Activated naive CD8-positive, alpha-beta T cell treated with anti-CD3 and anti-CD28 coated beads for 36 hours (primary cell): ENCODE results near the gene TMPRSS11A. TPM values are rescaled to one million over a fixed set of nuclear protein-coding genes. Genes with fewer than 3 reads are reported as not detected.

Experiments used
- DNase-seq: peaks from one replicate; pipeline ENCODE4 v3.0.0; 2021
- H3K27ac Mint-ChIP-seq: one replicate; pipeline ENCODE4 v1.8.0; 2022; ENCODE audit warnings: mild to moderate bottlenecking, moderate library complexity, mixed read lengths
- H3K27me3 Mint-ChIP-seq: one replicate; pipeline ENCODE4 v1.8.0; 2022; ENCODE audit warnings: mild to moderate bottlenecking, mixed read lengths
- H3K36me3 Mint-ChIP-seq: one replicate; pipeline ENCODE4 v1.8.0; 2021; ENCODE audit warnings: mild to moderate bottlenecking, mixed read lengths
- H3K4me1 Mint-ChIP-seq: one replicate; pipeline ENCODE4 v1.8.0; 2021; ENCODE audit warnings: mixed read lengths
- H3K4me3 Mint-ChIP-seq: one replicate; pipeline ENCODE4 v1.8.0; 2022; ENCODE audit warnings: mild to moderate bottlenecking, moderate library complexity, mixed read lengths
- H3K9me3 Mint-ChIP-seq: one replicate; pipeline ENCODE4 v1.8.0; 2022; ENCODE audit warnings: mixed read lengths
- total RNA-seq, 2 experiments: library from RNA; stranded (reverse); gene quantifications; one replicate each; pipeline ENCODE4 v1.2.3, GENCODE V29; 2021

Gene TMPRSS11A
- total RNA-seq, 2 experiments from 2014 or later = not detected

DNA sequence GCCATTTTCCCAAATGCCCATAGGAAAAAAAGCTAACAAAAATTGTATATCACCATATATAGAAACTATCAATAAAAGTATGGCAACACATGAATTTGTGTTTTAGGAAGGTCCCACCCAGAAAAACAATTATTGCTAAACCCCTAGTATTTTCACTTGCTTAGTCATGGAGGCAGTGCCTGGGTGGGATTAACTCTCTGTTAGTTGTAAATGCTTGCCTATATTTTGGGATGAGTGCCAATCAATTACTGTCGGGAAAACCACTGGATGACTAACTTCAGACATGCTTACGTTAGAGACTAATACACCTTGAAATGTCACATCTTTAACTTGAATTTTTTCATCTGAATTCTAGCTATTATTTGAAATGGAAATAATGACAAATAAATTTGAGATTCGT lies 33.9 kb downstream of the TMPRSS11A start:
- DNase-seq = no peak
- Mint-ChIP-seq H3K4me3 (no peak overlapping the region), H3K27ac (no peak overlapping the region), H3K4me1 (no peaks in the 10 kb centered on the region), H3K36me3 (no peaks in the 10 kb centered on the region), H3K9me3 (no peaks in the 10 kb centered on the region), H3K27me3 (peaks cover 4% of the 10 kb centered on the region)

DNA sequence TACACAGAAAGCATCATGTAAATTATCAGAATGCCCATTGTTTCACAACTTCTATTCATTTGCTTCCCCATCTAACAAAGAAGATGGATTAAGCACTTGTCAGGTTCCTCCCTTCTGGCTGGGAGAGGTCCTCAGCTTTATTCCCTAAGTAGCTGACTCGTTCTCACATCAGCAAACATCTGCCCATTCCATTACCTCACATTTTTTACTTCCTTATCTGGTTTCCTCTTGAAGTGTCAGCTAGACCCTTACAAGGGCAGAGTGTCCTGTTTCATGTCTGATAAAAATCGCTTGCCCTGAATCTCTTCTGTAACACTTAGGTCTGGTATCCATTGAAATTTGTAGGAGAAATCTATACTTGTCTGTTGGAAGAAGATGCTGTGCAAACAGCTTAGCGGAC lies 34.7 kb downstream of the TMPRSS11A start:
- Mint-ChIP-seq H3K36me3 (no peaks in the 10 kb centered on the region), H3K9me3 (no peaks in the 10 kb centered on the region), H3K27ac (no peak overlapping the region), H3K4me1 (no peaks in the 10 kb centered on the region), H3K4me3 (no peak overlapping the region), H3K27me3 (peaks cover 4% of the 10 kb centered on the region)
- DNase-seq = no peak

DNA sequence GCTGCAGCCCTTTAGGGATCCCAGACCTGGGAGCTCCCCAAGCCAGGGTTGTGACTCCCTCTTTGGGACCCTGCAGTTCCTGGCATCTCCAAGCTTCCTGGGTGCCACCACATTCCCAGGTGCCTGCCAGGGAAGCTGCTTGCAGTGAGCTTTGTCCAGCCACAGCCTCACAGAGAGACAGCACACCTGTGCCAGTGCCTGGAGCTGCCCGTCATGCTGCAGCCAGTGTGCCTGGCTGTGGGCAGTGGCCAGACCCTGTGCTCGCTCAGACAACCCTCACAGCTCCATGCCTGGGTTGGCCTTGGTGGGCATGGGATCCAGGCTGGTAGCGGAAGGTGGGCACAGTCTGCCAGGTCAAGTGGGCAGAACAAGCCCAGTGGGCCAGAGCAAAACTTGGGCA lies 36.0 kb downstream of the TMPRSS11A start:
- no peak overlapping the region for H3K4me3 Mint-ChIP-seq
- H3K36me3 Mint-ChIP-seq = no peaks in the 10 kb centered on the region
- DNase-seq = no peak
- no peaks in the 10 kb centered on the region for H3K4me1 Mint-ChIP-seq
- no peaks in the 10 kb centered on the region for H3K9me3 Mint-ChIP-seq
- H3K27ac Mint-ChIP-seq = no peak overlapping the region
- H3K27me3 Mint-ChIP-seq = peaks cover 4% of the 10 kb centered on the region

GRCh38 chr4:67926485-67926884 lies 36.8 kb downstream of the TMPRSS11A start:
- Mint-ChIP-seq H3K4me1 (no peaks in the 10 kb centered on the region), H3K27me3 (peaks cover 4% of the 10 kb centered on the region), H3K36me3 (no peaks in the 10 kb centered on the region), H3K27ac (no peak overlapping the region), H3K9me3 (no peaks in the 10 kb centered on the region), H3K4me3 (no peak overlapping the region)
- no peak for DNase-seq

GRCh38 chr4:67922697-67923096 lies 40.6 kb downstream of the TMPRSS11A start:
- Mint-ChIP-seq H3K27me3 (no peaks in the 10 kb centered on the region), H3K9me3 (no peaks in the 10 kb centered on the region), H3K36me3 (no peaks in the 10 kb centered on the region), H3K27ac (no peak overlapping the region), H3K4me3 (no peak overlapping the region), H3K4me1 (no peaks in the 10 kb centered on the region)
- no peak for DNase-seq

DNA sequence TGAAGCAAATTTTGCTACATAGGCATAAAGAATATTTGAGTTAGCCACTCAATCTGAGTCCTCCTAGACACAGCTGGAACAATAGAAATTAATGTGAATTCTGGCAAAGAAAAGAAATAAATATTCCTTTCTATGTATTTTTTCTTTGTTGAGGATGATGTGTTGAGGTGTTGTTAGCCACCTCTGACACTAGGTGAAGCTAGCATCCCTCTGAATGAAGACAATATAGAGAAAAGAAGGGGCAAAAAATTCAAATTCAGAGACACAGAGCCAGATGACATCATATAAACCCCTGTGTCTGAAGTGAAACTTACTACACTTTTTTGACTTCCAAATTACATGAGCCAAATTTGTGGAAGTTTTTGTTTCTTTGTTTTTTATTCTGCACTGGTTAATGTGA lies 44.9 kb downstream of the TMPRSS11A start:
- no peak overlapping the region for H3K4me3 Mint-ChIP-seq
- no peaks in the 10 kb centered on the region for H3K9me3 Mint-ChIP-seq
- H3K27me3 Mint-ChIP-seq = no peaks in the 10 kb centered on the region
- H3K36me3 Mint-ChIP-seq = no peaks in the 10 kb centered on the region
- no peak for DNase-seq
- H3K4me1 Mint-ChIP-seq = no peaks in the 10 kb centered on the region
- H3K27ac Mint-ChIP-seq = no peak overlapping the region

GRCh38 chr4:67915400-67915966 lies 47.8 kb downstream of the TMPRSS11A start:
- peaks cover 9% of the 10 kb centered on the region for H3K27me3 Mint-ChIP-seq
- no peaks in the 10 kb centered on the region for H3K4me1 Mint-ChIP-seq
- H3K27ac Mint-ChIP-seq = no peak overlapping the region
- H3K4me3 Mint-ChIP-seq = no peak overlapping the region
- no peak for DNase-seq
- H3K9me3 Mint-ChIP-seq = no peaks in the 10 kb centered on the region
- no peaks in the 10 kb centered on the region for H3K36me3 Mint-ChIP-seq

DNA sequence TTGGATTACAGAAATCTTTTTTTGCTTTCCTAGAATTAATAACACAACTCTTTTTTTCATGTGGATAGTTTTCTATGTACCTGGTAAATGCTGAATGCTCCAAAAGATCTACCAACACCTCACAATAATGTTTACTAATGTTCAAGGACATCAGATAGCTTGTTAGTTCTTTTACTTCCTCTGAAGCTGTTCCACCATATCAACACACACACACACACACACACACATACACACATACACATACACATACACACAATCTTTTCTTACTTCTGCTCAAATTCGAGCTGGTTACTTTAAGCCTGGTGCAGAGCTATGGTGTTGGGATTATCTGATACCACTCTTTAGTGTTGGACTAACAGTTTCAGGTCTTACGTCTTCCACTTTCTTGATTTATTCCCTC lies 51.2 kb downstream of the TMPRSS11A start:
- H3K27me3 Mint-ChIP-seq = peaks cover 9% of the 10 kb centered on the region
- no peaks in the 10 kb centered on the region for H3K36me3 Mint-ChIP-seq
- no peak for DNase-seq
- H3K27ac Mint-ChIP-seq = no peak overlapping the region
- H3K9me3 Mint-ChIP-seq = no peaks in the 10 kb centered on the region
- no peak overlapping the region for H3K4me3 Mint-ChIP-seq
- no peaks in the 10 kb centered on the region for H3K4me1 Mint-ChIP-seq

GRCh38 chr4:67911638-67912037 lies 51.7 kb downstream of the TMPRSS11A start:
- Mint-ChIP-seq H3K9me3 (no peaks in the 10 kb centered on the region), H3K4me1 (no peaks in the 10 kb centered on the region), H3K4me3 (no peak overlapping the region), H3K36me3 (no peaks in the 10 kb centered on the region), H3K27me3 (peaks cover 9% of the 10 kb centered on the region), H3K27ac (no peak overlapping the region)
- DNase-seq = no peak

GRCh38 chr4:67911141-67911540 lies 52.2 kb downstream of the TMPRSS11A start:
- Mint-ChIP-seq H3K27me3 (peaks cover 9% of the 10 kb centered on the region), H3K36me3 (no peaks in the 10 kb centered on the region), H3K27ac (no peak overlapping the region), H3K9me3 (peaks cover under 1% of the 10 kb centered on the region), H3K4me1 (no peaks in the 10 kb centered on the region), H3K4me3 (no peak overlapping the region)
- DNase-seq = no peak

- H3K27ac Mint-ChIP-seq = no peak overlapping the region
These were observed 52.7 kb downstream of the TMPRSS11A start for GRCh38 chr4:67910585-67910905.

GRCh38 chr4:67909905-67910584 lies 53.2 kb downstream of the TMPRSS11A start:
- H3K4me3 Mint-ChIP-seq = no peak overlapping the region
- peaks cover 2% of the 10 kb centered on the region for H3K9me3 Mint-ChIP-seq
- H3K36me3 Mint-ChIP-seq = no peaks in the 10 kb centered on the region
- H3K27ac Mint-ChIP-seq = no peak overlapping the region
- H3K4me1 Mint-ChIP-seq = no peaks in the 10 kb centered on the region
- H3K27me3 Mint-ChIP-seq = peaks cover 9% of the 10 kb centered on the region
- DNase-seq = no peak

More at GRCh38 chr4:67910585-67910905, 52.7 kb downstream of the TMPRSS11A start:
- Mint-ChIP-seq H3K36me3 (no peaks in the 10 kb centered on the region), H3K4me1 (no peaks in the 10 kb centered on the region), H3K4me3 (no peak overlapping the region), H3K9me3 (peaks cover 2% of the 10 kb centered on the region), H3K27me3 (peaks cover 9% of the 10 kb centered on the region)
- no peak for DNase-seq

DNA sequence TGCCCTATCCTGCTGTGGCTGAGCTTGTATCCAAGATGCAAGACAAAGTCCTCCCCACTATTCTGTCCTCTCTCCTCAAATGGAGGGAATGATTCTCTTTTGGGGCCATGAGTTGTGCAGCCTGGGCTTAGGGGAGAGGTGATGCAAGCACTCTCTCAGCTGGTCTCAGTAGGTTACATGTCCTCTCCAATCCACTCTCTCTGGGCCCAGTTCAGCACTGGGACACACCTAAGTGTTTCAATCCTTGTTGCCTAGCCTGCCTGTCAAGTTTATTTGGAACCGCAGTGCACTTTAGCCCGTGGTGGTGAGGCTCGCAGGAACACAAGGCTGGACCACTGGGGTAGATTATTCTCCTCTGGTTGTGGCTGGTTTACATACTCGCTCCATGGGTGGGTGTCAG lies 55.6 kb downstream of the TMPRSS11A start:
- Mint-ChIP-seq H3K27ac (no peak overlapping the region), H3K4me1 (no peaks in the 10 kb centered on the region), H3K36me3 (no peaks in the 10 kb centered on the region), H3K4me3 (no peak overlapping the region), H3K9me3 (peaks cover 2% of the 10 kb centered on the region), H3K27me3 (peaks cover 13% of the 10 kb centered on the region)
- no peak for DNase-seq

GRCh38 chr4:67899096-67899495 lies 64.2 kb downstream of the TMPRSS11A start:
- Mint-ChIP-seq H3K27ac (no peak overlapping the region), H3K9me3 (no peaks in the 10 kb centered on the region), H3K4me1 (peaks cover 3% of the 10 kb centered on the region), H3K36me3 (no peaks in the 10 kb centered on the region), H3K4me3 (no peak overlapping the region), H3K27me3 (no peaks in the 10 kb centered on the region)
- no peak for DNase-seq

DNA sequence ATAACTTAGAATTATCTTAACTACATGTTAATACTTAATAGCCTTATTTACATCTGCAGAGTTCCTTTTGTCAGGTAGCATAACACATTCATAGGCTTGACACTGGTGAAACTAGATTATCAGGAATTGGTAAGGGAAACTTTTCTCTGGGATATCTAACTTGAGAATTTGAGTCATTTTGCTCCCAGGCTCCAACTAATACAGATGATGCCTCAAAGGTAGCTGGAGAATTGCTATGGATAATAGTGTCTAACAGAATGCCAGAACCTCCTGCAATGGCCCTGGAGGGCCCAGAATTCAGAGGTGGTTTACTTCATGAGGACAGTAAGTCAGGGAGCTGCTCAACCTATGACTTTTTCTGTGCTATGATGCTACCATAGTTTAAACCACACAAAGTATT lies 65.6 kb downstream of the TMPRSS11A start:
- Mint-ChIP-seq H3K36me3 (no peaks in the 10 kb centered on the region), H3K4me1 (peaks cover 3% of the 10 kb centered on the region), H3K9me3 (no peaks in the 10 kb centered on the region), H3K4me3 (no peak overlapping the region), H3K27ac (no peak overlapping the region), H3K27me3 (no peaks in the 10 kb centered on the region)
- DNase-seq = no peak

GRCh38 chr4:67896421-67897065 lies 66.8 kb downstream of the TMPRSS11A start:
- H3K9me3 Mint-ChIP-seq = no peaks in the 10 kb centered on the region
- no peaks in the 10 kb centered on the region for H3K27me3 Mint-ChIP-seq
- H3K4me1 Mint-ChIP-seq = peaks cover 3% of the 10 kb centered on the region
- no peaks in the 10 kb centered on the region for H3K36me3 Mint-ChIP-seq
- DNase-seq = no peak
- no peak overlapping the region for H3K4me3 Mint-ChIP-seq
- H3K27ac Mint-ChIP-seq = no peak overlapping the region
